HG02943 (cell line): ENCODE data around the gene GDPGP1.
A peak's percentile ranks its signal among the peaks of the same experiment; 100 is the strongest.
"Not testable (repeated sequence)": the region's sequence is repeated elsewhere in the genome, so short reads cannot be mapped to it uniquely, and the experiment has no call there.

Source experiments
- ATAC-seq: cut with Tn5 transposase; IDR thresholded peaks from one replicate; pipeline ENCODE4 v1.9.1; 2021; ENCODE audit warnings: mild to moderate bottlenecking, low read depth, moderate library complexity; ENCODE audit not compliant: unreplicated experiment

The GDPGP1 gene

DNA sequence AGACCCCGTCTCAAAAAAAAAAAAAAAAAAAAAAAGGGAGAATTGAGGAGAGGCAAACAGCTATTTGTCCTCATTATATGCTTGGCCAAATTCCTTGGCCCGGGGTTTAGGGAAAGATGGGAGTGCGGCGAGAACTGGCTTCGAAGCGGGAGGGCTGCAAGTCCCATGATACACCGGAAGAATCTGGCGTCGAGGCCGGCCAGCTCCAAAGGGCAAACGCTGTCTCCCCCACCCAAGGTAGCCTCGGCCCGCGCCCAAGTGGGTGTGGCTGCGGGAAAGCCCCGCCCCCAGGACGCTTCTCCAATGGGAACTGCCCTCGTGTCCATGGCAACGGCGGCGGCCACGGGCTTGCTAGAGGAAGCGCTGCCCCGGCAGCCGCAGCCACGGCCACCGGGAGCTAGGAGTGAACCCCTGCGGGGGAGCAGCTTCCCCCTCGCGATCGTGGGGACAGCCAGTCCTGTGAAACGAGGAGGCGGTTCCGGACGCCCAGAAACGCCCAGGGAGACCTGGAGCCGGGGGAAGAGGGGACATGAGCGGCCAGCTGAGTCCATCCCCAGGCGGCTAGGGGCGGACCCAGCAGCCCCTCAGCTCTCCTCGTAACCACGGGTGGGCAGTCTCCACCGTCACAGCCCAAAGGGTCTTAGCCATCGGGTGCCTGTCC, 15.3 kb downstream of the GDPGP1 start, which contains the start of gene TTLL13:
TSS of gene TTLL13 (plus strand) at position 354 of the 661 bp plus-strand sequence. CDS start 1,075 bp downstream, outside the sequence.
- no peak for ATAC-seq

DNA sequence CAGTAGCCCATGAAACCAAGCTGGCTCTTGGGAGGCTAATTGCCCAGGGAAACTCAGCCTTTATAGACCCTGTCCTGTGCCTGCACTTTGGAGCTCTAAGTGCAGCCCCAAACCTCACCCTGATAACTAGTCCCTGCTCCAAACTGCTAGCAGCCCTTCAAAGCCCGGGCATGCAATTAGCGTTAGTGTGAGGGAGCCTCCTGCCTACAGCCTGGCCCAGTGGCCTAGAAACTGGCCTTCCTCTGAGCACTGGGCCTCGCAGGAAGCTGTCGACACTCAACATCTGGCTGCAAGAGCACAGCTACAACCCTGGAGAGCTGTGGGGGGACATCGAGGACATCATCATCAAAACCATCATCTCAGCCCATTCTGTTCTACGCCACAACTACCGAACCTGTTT, 23.8 kb downstream of the GDPGP1 start:
- ATAC-seq, result no peak

GRCh38 chr15:90259524-90259923, 25.5 kb downstream of the GDPGP1 start:
- peak; percentile 74 for ATAC-seq

- not testable (repeated sequence) for ATAC-seq
These were observed 26.7 kb downstream of the GDPGP1 start for GRCh38 chr15:90260731-90261130.

DNA sequence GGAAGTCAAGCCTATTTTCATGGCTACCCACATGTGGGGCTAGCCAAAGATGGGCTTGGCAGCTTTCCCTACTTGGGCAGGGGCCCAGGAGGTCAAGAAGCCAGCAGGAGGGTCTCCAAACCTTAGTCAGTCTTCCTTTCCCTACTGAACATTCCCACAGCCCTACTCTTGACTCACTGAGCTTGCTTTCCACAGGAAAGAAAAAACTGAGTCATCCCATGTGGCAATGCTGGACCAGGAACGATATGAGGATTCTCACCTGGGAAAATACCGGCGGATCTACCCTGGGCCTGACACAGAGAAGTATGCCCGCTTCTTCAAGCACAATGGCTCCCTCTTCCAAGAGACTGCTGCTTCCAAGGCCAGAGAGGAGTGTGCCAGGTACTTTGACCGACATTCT, 27.8 kb downstream of the GDPGP1 start:
- ATAC-seq, result no peak

DNA sequence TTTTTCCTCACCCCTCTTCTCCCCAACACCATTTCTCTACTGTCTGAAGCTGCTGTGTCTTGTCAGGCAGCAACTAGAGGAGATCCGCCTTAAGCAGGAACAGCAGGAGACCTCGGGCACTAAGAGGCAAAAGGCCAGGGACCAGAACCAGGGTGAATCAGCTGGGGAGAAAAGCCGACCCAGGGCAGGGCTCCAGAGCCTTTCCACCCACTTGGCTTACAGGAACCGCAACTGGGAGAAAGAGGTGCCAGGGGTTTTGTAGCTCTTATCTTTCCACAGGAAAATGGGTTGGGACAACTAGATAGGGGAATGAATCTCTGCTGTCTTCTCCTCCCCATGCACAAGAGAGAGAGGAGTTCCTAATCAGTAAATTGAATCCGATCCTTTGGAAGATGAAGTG, 28.4 kb downstream of the GDPGP1 start:
- ATAC-seq, result no peak

- peak; percentile 4 for ATAC-seq
These were observed 30.7 kb downstream of the GDPGP1 start for GRCh38 chr15:90264671-90265070.

- peak; percentile 91 for ATAC-seq
These were observed 31.5 kb downstream of the GDPGP1 start, which contains the start of gene NGRN for GRCh38 chr15:90265271-90266060. NGRN (plus strand) TSS chr15:90265672; CDS start chr15:90265713, 41 bp downstream.

- no peak for ATAC-seq
These were observed 32.0 kb downstream of the GDPGP1 start for GRCh38 chr15:90266061-90266431.

DNA sequence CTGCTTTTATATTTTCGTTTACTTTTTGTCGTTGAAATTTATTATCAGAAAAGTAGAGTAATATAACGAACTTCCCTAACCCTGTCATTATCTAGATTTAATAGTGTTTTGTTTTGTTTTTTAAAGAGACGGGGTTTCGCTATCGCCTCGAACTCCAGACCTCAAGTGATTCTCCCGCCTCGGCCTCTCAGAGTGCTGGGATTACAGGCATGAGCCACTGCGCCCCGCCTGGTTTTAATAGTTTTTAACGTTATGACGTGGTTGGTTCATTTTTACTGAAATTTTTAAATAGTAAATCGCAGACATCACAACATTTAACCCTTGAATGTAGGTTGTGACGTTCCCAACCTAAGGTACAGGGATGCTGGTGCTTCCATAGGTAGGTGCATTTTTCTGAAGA, 32.5 kb downstream of the GDPGP1 start:
- no peak for ATAC-seq

DNA sequence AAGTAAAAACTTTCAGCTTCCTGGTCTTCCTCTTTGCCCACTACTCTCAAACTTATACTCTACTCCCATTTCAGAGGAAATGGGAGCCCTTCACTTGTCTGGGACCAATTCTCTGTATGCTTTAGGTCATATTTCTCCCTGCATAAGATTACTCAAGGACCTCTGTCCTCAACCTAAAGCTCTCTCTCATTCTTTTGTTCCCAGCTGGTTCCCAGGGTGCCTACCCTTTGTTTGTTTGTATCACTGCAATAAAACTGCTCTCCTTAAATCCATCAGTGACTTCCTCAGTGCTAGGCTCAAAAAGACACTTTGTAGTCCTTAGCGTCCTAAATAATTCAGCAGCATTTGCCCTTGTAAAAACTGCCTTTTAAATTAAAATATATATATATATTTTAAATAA, 34.4 kb downstream of the GDPGP1 start:
- no peak for ATAC-seq

- no peak for ATAC-seq
These were observed 36.6 kb downstream of the GDPGP1 start for GRCh38 chr15:90270502-90271150.

DNA sequence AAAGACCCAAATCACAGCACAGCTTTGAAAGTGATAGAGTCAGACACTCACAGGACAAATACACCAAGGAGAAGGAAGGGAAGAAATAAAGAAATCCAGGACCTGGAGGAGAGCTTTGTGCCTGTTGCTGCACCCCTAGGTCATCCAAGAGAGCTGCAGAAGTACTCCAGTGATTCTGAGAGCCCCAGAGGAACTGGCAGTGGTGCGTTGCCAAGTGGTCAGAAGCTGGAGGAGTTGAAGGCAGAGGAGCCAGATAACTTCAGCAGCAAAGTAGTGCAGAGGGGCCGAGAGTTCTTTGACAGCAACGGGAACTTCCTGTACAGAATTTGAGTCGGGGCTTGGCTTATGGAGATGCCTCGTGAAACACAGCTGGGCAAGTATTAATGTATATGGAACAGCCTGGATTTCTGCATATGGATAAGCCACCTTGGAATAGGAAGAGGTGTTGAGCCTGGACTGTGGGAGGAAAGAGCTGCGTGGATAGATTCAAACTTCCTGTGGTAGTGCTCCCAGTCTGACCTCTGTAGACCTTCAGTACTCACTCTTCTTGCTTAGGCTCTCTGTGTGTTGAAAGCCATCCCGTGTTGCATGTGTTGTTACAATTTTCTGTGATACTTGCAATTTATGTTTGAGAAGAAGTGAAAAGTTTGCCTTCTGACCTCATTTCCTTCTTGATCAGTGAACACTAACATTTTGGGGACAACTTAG, 37.6 kb downstream of the GDPGP1 start:
- ATAC-seq, result no peak

DNA sequence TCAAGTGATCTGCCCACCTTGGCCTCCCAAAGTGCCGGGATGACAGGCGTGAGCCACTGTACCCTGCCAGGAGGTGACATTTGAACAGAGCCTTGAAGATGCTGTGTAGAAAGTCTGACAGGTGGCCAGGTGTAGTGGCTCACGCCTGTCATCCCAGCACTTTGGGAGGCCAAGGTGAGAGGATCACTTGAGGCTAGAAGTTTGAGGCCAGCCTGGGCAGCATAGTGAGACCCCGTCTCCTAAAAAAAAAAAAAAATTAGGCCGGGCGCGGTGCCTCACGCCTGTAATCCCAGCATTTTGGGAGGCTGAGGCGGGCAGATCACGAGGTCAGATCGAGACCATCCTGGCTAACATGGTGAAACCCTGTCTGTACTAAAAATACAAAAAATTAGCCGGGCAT, 44.5 kb downstream of the GDPGP1 start:
- not testable (repeated sequence) for ATAC-seq

DNA sequence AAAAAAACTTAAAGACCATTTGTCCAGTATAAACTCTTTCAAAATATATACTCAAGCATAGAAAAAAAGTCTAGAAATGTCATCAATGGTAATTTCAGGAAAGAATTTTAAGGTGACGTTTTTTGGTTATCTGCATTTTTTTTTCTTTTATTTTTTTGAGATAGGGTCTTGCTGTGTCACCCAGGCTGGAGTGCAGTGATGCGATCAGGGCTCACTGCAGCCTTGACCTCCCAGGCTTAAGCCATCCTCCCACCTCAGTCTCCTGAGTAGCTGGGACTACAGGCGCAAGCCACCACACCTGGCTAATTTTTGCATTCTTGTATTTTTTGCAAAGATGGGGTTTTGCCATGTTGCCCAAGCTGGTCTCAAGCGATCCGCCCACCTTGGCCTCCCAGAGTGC, 46.7 kb downstream of the GDPGP1 start:
- not testable (repeated sequence) for ATAC-seq

GRCh38 chr15:90281637-90282036, 47.6 kb downstream of the GDPGP1 start:
- not testable (repeated sequence) for ATAC-seq

DNA sequence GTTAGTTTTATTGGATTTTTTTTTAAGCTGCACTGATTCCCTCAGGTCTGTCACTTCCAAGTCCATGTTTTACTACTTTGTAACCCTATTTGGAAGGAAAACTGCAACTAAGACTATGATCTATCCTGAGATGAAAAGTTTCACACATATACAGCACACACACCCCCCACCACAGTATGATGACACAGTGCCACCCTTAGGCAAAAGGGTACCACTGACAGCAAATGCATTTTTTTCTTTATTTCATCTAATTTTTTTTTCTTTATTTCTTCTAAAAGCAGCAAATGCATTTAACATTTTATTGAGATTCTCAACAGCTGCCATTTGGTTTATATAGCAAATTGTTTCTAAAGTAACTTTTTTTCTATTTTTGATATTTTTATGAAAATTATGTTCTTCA, 52.7 kb downstream of the GDPGP1 start:
- ATAC-seq, result no peak

GRCh38 chr15:90287101-90287500, 53.1 kb downstream of the GDPGP1 start:
- ATAC-seq, result no peak

DNA sequence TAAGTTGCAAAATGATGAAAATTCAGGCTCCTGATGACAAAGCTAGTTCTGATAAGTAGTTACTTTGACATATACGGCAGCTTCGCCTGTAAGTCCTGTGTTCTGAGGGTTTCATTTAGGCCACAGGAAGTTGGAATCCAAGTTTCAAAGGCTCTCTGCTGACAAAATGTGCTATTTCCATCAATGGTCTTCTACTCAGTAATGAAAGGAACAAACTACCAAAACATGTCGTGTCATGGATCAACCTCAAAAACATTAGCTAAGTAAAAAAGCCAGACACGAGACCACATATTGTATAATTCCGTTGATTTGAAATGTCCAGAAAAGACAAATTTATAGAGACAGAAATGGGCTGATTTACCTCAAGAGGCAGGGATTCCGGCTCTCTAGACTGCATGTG, 53.9 kb downstream of the GDPGP1 start:
- no peak for ATAC-seq

DNA sequence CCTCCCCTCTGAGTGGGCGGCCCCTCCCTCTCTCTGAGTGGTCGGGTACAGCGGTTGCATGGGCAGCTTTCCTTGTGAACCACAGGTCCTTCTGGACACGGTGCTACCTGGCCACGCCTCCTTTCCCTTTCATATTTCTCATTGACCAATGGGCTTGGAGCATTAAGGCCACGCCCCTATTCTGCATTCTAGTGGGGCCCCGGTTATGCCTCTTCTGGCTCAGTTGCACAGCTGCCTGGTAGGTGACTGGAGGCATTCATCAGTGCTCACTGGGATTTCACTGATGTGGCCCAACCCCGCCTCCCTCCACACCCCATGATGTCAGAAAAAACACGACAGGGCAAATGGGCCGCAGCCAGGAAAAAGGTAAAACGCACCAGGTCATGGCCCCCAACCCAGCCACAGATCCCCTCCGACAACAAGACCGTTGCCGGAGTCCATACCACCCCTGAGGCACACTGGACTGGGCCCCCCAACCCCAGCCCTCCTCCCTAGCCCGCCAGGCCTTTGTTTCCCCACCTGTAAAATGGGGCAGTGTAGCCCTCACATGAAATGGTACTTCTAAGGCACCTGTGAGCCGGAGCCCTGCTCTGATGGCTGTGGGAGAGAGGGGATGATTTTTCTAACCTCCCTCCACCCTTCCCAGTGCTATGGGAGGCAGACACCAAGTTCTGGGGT, 57.8 kb downstream of the GDPGP1 start:
- ATAC-seq, result no peak
